PC-9 (cell line): ENCODE data around the gene LRRTM3.
A peak's percentile ranks its signal among the peaks of the same experiment; 100 is the strongest.

Experiments used
- EZH2 ChIP-seq: fragments of 200-600 bp; sonication (generic); IDR thresholded peaks from 2 replicates; pipeline ENCODE4 v1.8.0; 2017; ENCODE audit warnings: antibody characterized with exemption, low read depth
- TF ChIP-seq, protein P1 (sequence below): fragments of 200-600 bp; sonication (generic); conservative IDR thresholded peaks from 2 replicates; pipeline ENCODE4 v1.6.1; 2017; ENCODE audit warnings: mixed run types, antibody characterized with exemption, mild to moderate bottlenecking, moderate library complexity

DNA sequence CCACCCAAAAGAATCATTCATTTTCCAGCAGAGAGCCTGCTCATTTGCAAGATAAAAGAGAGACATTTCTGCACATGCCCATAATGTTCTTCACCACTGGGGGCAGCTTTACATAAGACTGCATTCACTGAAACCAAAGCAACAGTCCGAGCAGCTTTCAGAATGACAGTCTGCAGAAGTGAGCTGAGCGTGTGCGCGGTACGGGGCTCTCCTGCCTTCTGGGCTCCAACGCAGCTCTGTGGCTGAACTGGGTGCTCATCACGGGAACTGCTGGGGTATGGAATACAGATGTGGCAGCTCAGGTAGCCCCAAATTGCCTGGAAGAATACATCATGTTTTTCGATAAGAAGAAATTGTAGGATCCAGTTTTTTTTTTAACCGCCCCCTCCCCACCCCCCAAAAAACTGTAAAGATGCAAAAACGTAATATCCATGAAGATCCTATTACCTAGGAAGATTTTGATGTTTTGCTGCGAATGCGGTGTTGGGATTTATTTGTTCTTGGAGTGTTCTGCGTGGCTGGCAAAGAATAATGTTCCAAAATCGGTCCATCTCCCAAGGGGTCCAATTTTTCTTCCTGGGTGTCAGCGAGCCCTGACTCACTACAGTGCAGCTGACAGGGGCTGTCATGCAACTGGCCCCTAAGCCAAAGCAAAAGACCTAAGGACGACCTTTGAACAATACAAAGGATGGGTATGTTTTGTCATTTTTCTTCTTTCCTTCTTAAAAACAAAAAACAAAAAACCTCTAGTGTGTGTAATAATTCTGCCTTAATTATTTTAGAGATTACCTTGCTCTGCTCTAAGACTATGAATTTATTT is at the start of gene LRRTM3:
- TF ChIP-seq, protein P1, sequence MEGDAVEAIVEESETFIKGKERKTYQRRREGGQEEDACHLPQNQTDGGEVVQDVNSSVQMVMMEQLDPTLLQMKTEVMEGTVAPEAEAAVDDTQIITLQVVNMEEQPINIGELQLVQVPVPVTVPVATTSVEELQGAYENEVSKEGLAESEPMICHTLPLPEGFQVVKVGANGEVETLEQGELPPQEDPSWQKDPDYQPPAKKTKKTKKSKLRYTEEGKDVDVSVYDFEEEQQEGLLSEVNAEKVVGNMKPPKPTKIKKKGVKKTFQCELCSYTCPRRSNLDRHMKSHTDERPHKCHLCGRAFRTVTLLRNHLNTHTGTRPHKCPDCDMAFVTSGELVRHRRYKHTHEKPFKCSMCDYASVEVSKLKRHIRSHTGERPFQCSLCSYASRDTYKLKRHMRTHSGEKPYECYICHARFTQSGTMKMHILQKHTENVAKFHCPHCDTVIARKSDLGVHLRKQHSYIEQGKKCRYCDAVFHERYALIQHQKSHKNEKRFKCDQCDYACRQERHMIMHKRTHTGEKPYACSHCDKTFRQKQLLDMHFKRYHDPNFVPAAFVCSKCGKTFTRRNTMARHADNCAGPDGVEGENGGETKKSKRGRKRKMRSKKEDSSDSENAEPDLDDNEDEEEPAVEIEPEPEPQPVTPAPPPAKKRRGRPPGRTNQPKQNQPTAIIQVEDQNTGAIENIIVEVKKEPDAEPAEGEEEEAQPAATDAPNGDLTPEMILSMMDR: peak; percentile 60
- TF ChIP-seq EZH2: no peak
